OCI-LY3 (cell line): ENCODE results near the gene TGIF1.
A peak's percentile ranks its signal among the peaks of the same experiment; 100 is the strongest.

Source experiments
- H2AFZ ChIP-seq: fragments of 200-600, 300-600 bp; shearing (Covaris generic); 2 replicates; pipeline ENCODE4 v1.6.0; 2014; ENCODE audit warnings: antibody characterized with exemption, low read depth, low read length
- H3K27ac ChIP-seq: fragments of 200-600, 300-600 bp; sonication (generic); 2 replicates; pipeline ENCODE4 v1.5.1; 2014; ENCODE audit warnings: mild to moderate bottlenecking, low read length, moderate library complexity, mixed read lengths
- H3K27me3 ChIP-seq: fragments of 200-600, 300-600 bp; sonication (generic); 2 replicates; pipeline ENCODE4 v1.6.1; 2014; ENCODE audit warnings: low read depth, low read length, mixed read lengths
- H3K36me3 ChIP-seq: fragments of 200-600, 300-600 bp; sonication (generic); replicated peaks from 2 replicates; pipeline ENCODE3; 2014; ENCODE audit warnings: low read depth, low read length, mixed read lengths
- H3K4me1 ChIP-seq: fragments of 300-600, 200-600 bp; sonication (generic); 2 replicates; pipeline ENCODE4 v1.6.1; 2014; ENCODE audit warnings: low read length, mixed read lengths
- H3K4me2 ChIP-seq: fragments of 200-600, 300-600 bp; sonication (generic); 2 replicates; pipeline ENCODE4 v1.6.1; 2014; ENCODE audit warnings: low read length, mixed read lengths
- H3K4me3 ChIP-seq: fragments of 300-600, 200-600 bp; sonication (generic); 2 replicates; pipeline ENCODE4 v1.5.1; 2014; ENCODE audit warnings: antibody characterized with exemption, mild to moderate bottlenecking, low read length, moderate library complexity
- H3K79me2 ChIP-seq: fragments of 300-600, 200-600 bp; shearing (Covaris generic); 2 replicates; pipeline ENCODE4 v1.6.1; 2014; ENCODE audit warnings: mild to moderate bottlenecking, low read length, mixed read lengths
- H3K9ac ChIP-seq: fragments of 300-600, 200-600 bp; shearing (Covaris generic); 2 replicates; pipeline ENCODE4 v1.6.0; 2014; ENCODE audit warnings: mild to moderate bottlenecking, low read length, moderate library complexity
- H3K9me3 ChIP-seq: fragments of 200-600, 300-600 bp; shearing (Covaris generic); 2 replicates; pipeline ENCODE4 v1.6.1; 2014; ENCODE audit warnings: low read length, mixed read lengths; ENCODE audit not compliant: insufficient read depth
- H4K20me1 ChIP-seq: fragments of 200-600, 300-600 bp; sonication (generic); 2 replicates; pipeline ENCODE4 v1.6.1; 2016; ENCODE audit warnings: low read length, mixed read lengths; ENCODE audit not compliant: insufficient read depth
- CTCF ChIP-seq: fragments of 200-600, 300-600 bp; sonication (generic); IDR thresholded peaks from 2 replicates; pipeline ENCODE4 v1.5.1; 2014; ENCODE audit warnings: antibody characterized with exemption, low read length, low read depth
- EZH2phosphoT487 ChIP-seq: fragments of 200-600 bp; shearing (Covaris generic); IDR thresholded peaks from 2 replicates; pipeline ENCODE4 v1.6.1; 2018; ENCODE audit warnings: antibody characterized with exemption, mixed run types, low read depth

Gene TGIF1

GRCh38 chr18:3402982-3403451 lies 47.0 kb upstream of the TGIF1 start:
- no peak for TF ChIP-seq CTCF
- no peak for TF ChIP-seq EZH2phosphoT487
- H3K4me2 ChIP-seq: peak overlapping the region; percentile 73
- no peaks in the 10 kb centered on the region for H4K20me1 ChIP-seq
- H3K27me3 ChIP-seq: no peaks in the 10 kb centered on the region
- H3K9me3 ChIP-seq: no peaks in the 10 kb centered on the region
- H3K27ac ChIP-seq: peak overlapping the region; percentile 97
- H2AFZ ChIP-seq: peak overlapping the region; percentile 22; the same call in 1 of the 2 replicates
- peak overlapping the region; percentile 56; the same call in 1 of the 2 replicates for H3K4me3 ChIP-seq
- no peaks in the 10 kb centered on the region for H3K36me3 ChIP-seq
- peak overlapping the region; percentile 67 for H3K9ac ChIP-seq
- H3K4me1 ChIP-seq: peaks cover 64% of the 10 kb centered on the region
- H3K79me2 ChIP-seq: no peaks in the 10 kb centered on the region

- no peak overlapping the region for H3K4me3 ChIP-seq
- H3K9me3 ChIP-seq: no peaks in the 10 kb centered on the region
- H3K79me2 ChIP-seq: no peaks in the 10 kb centered on the region
- no peak overlapping the region for H3K4me2 ChIP-seq
- no peaks in the 10 kb centered on the region for H4K20me1 ChIP-seq
- no peaks in the 10 kb centered on the region for H3K27me3 ChIP-seq
- no peaks in the 10 kb centered on the region for H3K36me3 ChIP-seq
- 0 out of 2 replicates have a peak overlapping the region, but pooled peaks have one; percentile 10 for H3K27ac ChIP-seq
- H3K9ac ChIP-seq: no peak overlapping the region
- H3K4me1 ChIP-seq: peaks cover 43% of the 10 kb centered on the region
- TF ChIP-seq EZH2phosphoT487 (no peak), CTCF (no peak)
- H2AFZ ChIP-seq: no peak overlapping the region
These were observed 44.3 kb upstream of the TGIF1 start for GRCh38 chr18:3405713-3406112.

- Histone ChIP-seq H2AFZ (no peak overlapping the region), H3K36me3 (no peaks in the 10 kb centered on the region), H3K4me1 (peaks cover 43% of the 10 kb centered on the region), H3K4me2 (no peak overlapping the region), H3K9ac (no peak overlapping the region), H4K20me1 (no peaks in the 10 kb centered on the region), H3K9me3 (no peaks in the 10 kb centered on the region), H3K27me3 (no peaks in the 10 kb centered on the region), H3K4me3 (no peak overlapping the region), H3K79me2 (no peaks in the 10 kb centered on the region), H3K27ac (no peak overlapping the region)
- TF ChIP-seq EZH2phosphoT487: no peak
- TF ChIP-seq CTCF: no peak
These were observed 41.9 kb upstream of the TGIF1 start for GRCh38 chr18:3408107-3408506.

- Histone ChIP-seq H2AFZ (no peak overlapping the region), H3K9me3 (no peaks in the 10 kb centered on the region), H4K20me1 (no peaks in the 10 kb centered on the region), H3K27ac (no peak overlapping the region), H3K79me2 (no peaks in the 10 kb centered on the region), H3K36me3 (peaks cover 5% of the 10 kb centered on the region), H3K4me3 (no peak overlapping the region), H3K4me1 (peaks cover 40% of the 10 kb centered on the region), H3K4me2 (no peak overlapping the region), H3K27me3 (no peaks in the 10 kb centered on the region), H3K9ac (no peak overlapping the region)
- TF ChIP-seq EZH2phosphoT487 (no peak), CTCF (no peak)
These were observed 40.2 kb upstream of the TGIF1 start for GRCh38 chr18:3409811-3410210.
